Heart left ventricle (tissue), 13 donors: ENCODE results near the gene LILRA1.

Experiments used
- CTCF ChIP-seq, 12 donors: fragments of 200-600 bp; sonication (generic) in 4 of 12; IDR thresholded peaks; one replicate each; pipeline versions ENCODE4 v1.5.0 to v1.8.0; 2018 to 2022; ENCODE audit warnings: antibody characterized with exemption in 12 of 12, mild to moderate bottlenecking in 5 of 12
- POLR2A ChIP-seq, 2 donors: fragments of 450-650 bp; IDR thresholded peaks; one replicate each; pipeline ENCODE4 v1.6.1; 2017; ENCODE audit warnings: antibody characterized with exemption in 2 of 2, mild to moderate bottlenecking in 2 of 2, moderate library complexity in 2 of 2
- donor health status: ischemic (EF 13 %, LVEDD 7.1; RV severe dilation, severe dysfunction).
- donor health status: DM: no; HTN: yes; CAD: no.
- donor health status: DM: no; HTN: no; CAD: no.
- donor health status: ischemic (EF 25% LVEDD 6.9; RV normal size, moderate dysfunction).
- donor health status: ischemic (EF 25% LVEDD 5.7; RV mildly dilated, moderate dysfunction).
- donor health status: ischemic (EF 35%, LVEDD 5.7; RV mildly dilated, moderate dysfunction).
- donor health status: nonischemic (EF 11% LVEDD 7.7; RV severe dilation, severe dysfunction).
- donor health status: DM: yes; HTN: yes; CAD: no.
- donor health status: PGD.
- donor health status: ischemic (EF 29% LVEDD 5.4; RV normal size, mild dysfunction).
- donor health status: nonischemic (EF 23%, LVEDD 6.1; RV moderate dilation, normal function).

GRCh38 chr19:54549224-54549623, 44.2 kb upstream of the LILRA1 start:
- TF ChIP-seq CTCF (IDR thresholded peaks at IDR 0.05) (no peak), POLR2A (IDR thresholded peaks at IDR 0.05) (no peak)
